ENCODE results near the gene GNB1. TPM values are rescaled to one million over a fixed set of nuclear protein-coding genes. Genes with fewer than 3 reads are reported as not detected.

Gene GNB1
- total and polyA plus RNA-seq, 10 of the 15 experiments (the other 5 are each of a cell fraction or from before 2014, with no cell fraction given), result 23.0 to 392 (median 93.9) TPM

GRCh38 chr1:1889847-1890505, 911 bp downstream of the GNB1 start (continued):
- TF ChIP-seq FOXM1 (IDR thresholded peaks at IDR 0.05; ENCODE audit: low read depth, low read length) (no peak), CHD4 (IDR thresholded peaks at IDR 0.05) (no peak), ATF7 (IDR thresholded peaks at IDR 0.05; ENCODE audit: low read depth) (no peak), SMC3 (IDR thresholded peaks at IDR 0.05; ENCODE audit: borderline replicate concordance, low read length) (no peak), JUNB (IDR thresholded peaks at IDR 0.05) (no peak), IKZF1 (conservative IDR thresholded peaks at IDR 0.05) (peak; percentile 82), REST (IDR thresholded peaks at IDR 0.05; ENCODE audit: low read depth, low read length) (no peak), SIN3A (IDR thresholded peaks at IDR 0.05; ENCODE audit: low read depth, low read length) (peak; percentile 47), MYC (IDR thresholded peaks at IDR 0.05; ENCODE audit: insufficient read depth, insufficient read length, insufficient replicate concordance, low read length, severe bottlenecking) (no peak), PKNOX1 (IDR thresholded peaks at IDR 0.05) (no peak), MTA3 (IDR thresholded peaks at IDR 0.05; ENCODE audit: borderline replicate concordance, low read length) (no peak), ESRRA (IDR thresholded peaks at IDR 0.05; ENCODE audit: low read length) (no peak), FOXK2 (IDR thresholded peaks at IDR 0.05) (no peak), CREM (IDR thresholded peaks at IDR 0.05; ENCODE audit: low read depth) (no peak), CHD1 (IDR thresholded peaks at IDR 0.05; ENCODE audit: low read depth, low read length) (no peak; the same call in 1 of the 2 replicates), KAT2A (conservative IDR thresholded peaks at IDR 0.05; ENCODE audit: control insufficient read depth, low read depth, low read length) (no peak), ZNF622 (IDR thresholded peaks at IDR 0.05) (no peak), TARDBP (IDR thresholded peaks at IDR 0.05; ENCODE audit: borderline replicate concordance) (no peak), E2F8 (IDR thresholded peaks at IDR 0.05; ENCODE audit: low read depth, partially characterized antibody) (no peak)
- TF ChIP-seq, protein P1, sequence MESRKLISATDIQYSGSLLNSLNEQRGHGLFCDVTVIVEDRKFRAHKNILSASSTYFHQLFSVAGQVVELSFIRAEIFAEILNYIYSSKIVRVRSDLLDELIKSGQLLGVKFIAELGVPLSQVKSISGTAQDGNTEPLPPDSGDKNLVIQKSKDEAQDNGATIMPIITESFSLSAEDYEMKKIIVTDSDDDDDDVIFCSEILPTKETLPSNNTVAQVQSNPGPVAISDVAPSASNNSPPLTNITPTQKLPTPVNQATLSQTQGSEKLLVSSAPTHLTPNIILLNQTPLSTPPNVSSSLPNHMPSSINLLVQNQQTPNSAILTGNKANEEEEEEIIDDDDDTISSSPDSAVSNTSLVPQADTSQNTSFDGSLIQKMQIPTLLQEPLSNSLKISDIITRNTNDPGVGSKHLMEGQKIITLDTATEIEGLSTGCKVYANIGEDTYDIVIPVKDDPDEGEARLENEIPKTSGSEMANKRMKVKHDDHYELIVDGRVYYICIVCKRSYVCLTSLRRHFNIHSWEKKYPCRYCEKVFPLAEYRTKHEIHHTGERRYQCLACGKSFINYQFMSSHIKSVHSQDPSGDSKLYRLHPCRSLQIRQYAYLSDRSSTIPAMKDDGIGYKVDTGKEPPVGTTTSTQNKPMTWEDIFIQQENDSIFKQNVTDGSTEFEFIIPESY (IDR thresholded peaks at IDR 0.05), result no peak
- TF ChIP-seq, protein P2, sequence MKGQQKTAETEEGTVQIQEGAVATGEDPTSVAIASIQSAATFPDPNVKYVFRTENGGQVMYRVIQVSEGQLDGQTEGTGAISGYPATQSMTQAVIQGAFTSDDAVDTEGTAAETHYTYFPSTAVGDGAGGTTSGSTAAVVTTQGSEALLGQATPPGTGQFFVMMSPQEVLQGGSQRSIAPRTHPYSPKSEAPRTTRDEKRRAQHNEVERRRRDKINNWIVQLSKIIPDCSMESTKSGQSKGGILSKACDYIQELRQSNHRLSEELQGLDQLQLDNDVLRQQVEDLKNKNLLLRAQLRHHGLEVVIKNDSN (IDR thresholded peaks at IDR 0.05; ENCODE audit: borderline replicate concordance, extremely low read length, insufficient read depth, low read depth, low read length), result no peak

All from GM12878 (cell line).